Measurements from ENCODE around the gene NAALADL2.

The NAALADL2 gene

GRCh38 chr3:174940151-174940550 lies 81.0 kb downstream of the NAALADL2 start:
- no peaks in the 10 kb centered on the region for H3K4me1 Mint-ChIP-seq (ENCODE audit: low read depth)
- no peak overlapping the region for H3K4me3 Mint-ChIP-seq
- H3K27ac Mint-ChIP-seq: no peak overlapping the region
- H3K36me3 Mint-ChIP-seq (ENCODE audit: low read depth): no peaks in the 10 kb centered on the region
- no peaks in the 10 kb centered on the region for H3K27me3 Mint-ChIP-seq
- peaks cover 8% of the 10 kb centered on the region for H3K9me3 Mint-ChIP-seq

- no peak overlapping the region for H3K27ac Mint-ChIP-seq
- H3K36me3 Mint-ChIP-seq (ENCODE audit: low read depth): no peaks in the 10 kb centered on the region
- H3K4me3 Mint-ChIP-seq: no peak overlapping the region
- no peaks in the 10 kb centered on the region for H3K27me3 Mint-ChIP-seq
- H3K4me1 Mint-ChIP-seq (ENCODE audit: low read depth): no peaks in the 10 kb centered on the region
- peaks cover 11% of the 10 kb centered on the region for H3K9me3 Mint-ChIP-seq
Observed at GRCh38 chr3:174945276-174945675, 86.1 kb downstream of the NAALADL2 start.

- Mint-ChIP-seq H3K4me3 (no peak overlapping the region), H3K4me1 (ENCODE audit: low read depth) (no peaks in the 10 kb centered on the region), H3K27ac (no peak overlapping the region), H3K27me3 (no peaks in the 10 kb centered on the region), H3K9me3 (peaks cover 11% of the 10 kb centered on the region), H3K36me3 (ENCODE audit: low read depth) (no peaks in the 10 kb centered on the region)
Observed at GRCh38 chr3:174945951-174946350, 86.8 kb downstream of the NAALADL2 start.

- Mint-ChIP-seq H3K9me3 (peaks cover 7% of the 10 kb centered on the region), H3K4me1 (ENCODE audit: low read depth) (no peaks in the 10 kb centered on the region), H3K27ac (no peak overlapping the region), H3K36me3 (ENCODE audit: low read depth) (no peaks in the 10 kb centered on the region), H3K4me3 (no peak overlapping the region), H3K27me3 (no peaks in the 10 kb centered on the region)
Observed at GRCh38 chr3:174949523-174949922, 90.4 kb downstream of the NAALADL2 start.

- Mint-ChIP-seq H3K36me3 (ENCODE audit: low read depth) (no peaks in the 10 kb centered on the region), H3K4me1 (ENCODE audit: low read depth) (no peaks in the 10 kb centered on the region), H3K4me3 (no peak overlapping the region)
Observed at GRCh38 chr3:174951034-174951433, 91.9 kb downstream of the NAALADL2 start.

GRCh38 chr3:174951498-174952005 lies 92.4 kb downstream of the NAALADL2 start:
- H3K4me3 Mint-ChIP-seq: no peak overlapping the region
- no peaks in the 10 kb centered on the region for H3K36me3 Mint-ChIP-seq (ENCODE audit: low read depth)
- H3K27ac Mint-ChIP-seq: no peak overlapping the region
- no peaks in the 10 kb centered on the region for H3K4me1 Mint-ChIP-seq (ENCODE audit: low read depth)
- no peaks in the 10 kb centered on the region for H3K27me3 Mint-ChIP-seq
- H3K9me3 Mint-ChIP-seq: peaks cover 7% of the 10 kb centered on the region

More at GRCh38 chr3:174951034-174951433, 91.9 kb downstream of the NAALADL2 start:
- no peak overlapping the region for H3K27ac Mint-ChIP-seq
- peaks cover 7% of the 10 kb centered on the region for H3K9me3 Mint-ChIP-seq
- H3K27me3 Mint-ChIP-seq: no peaks in the 10 kb centered on the region

- Mint-ChIP-seq H3K9me3 (peaks cover 7% of the 10 kb centered on the region), H3K4me1 (ENCODE audit: low read depth) (no peaks in the 10 kb centered on the region), H3K27ac (no peak overlapping the region), H3K27me3 (no peaks in the 10 kb centered on the region), H3K4me3 (no peak overlapping the region), H3K36me3 (ENCODE audit: low read depth) (no peaks in the 10 kb centered on the region)
Observed at GRCh38 chr3:174953068-174953467, 93.9 kb downstream of the NAALADL2 start.

- Mint-ChIP-seq H3K4me3 (no peak overlapping the region), H3K27ac (no peak overlapping the region), H3K27me3 (no peaks in the 10 kb centered on the region), H3K36me3 (ENCODE audit: low read depth) (no peaks in the 10 kb centered on the region), H3K9me3 (no peaks in the 10 kb centered on the region), H3K4me1 (ENCODE audit: low read depth) (no peaks in the 10 kb centered on the region)
Observed at GRCh38 chr3:174955513-174956016, 96.4 kb downstream of the NAALADL2 start.

- no peaks in the 10 kb centered on the region for H3K4me1 Mint-ChIP-seq (ENCODE audit: low read depth)
- H3K27ac Mint-ChIP-seq: no peak overlapping the region
- no peak overlapping the region for H3K4me3 Mint-ChIP-seq
- no peaks in the 10 kb centered on the region for H3K9me3 Mint-ChIP-seq
- H3K27me3 Mint-ChIP-seq: no peaks in the 10 kb centered on the region
- H3K36me3 Mint-ChIP-seq (ENCODE audit: low read depth): no peaks in the 10 kb centered on the region
Observed at GRCh38 chr3:174957081-174957480, 97.9 kb downstream of the NAALADL2 start.

GRCh38 chr3:174957551-174958001 lies 98.4 kb downstream of the NAALADL2 start:
- H3K4me3 Mint-ChIP-seq: no peak overlapping the region
- no peak overlapping the region for H3K27ac Mint-ChIP-seq
- H3K36me3 Mint-ChIP-seq (ENCODE audit: low read depth): no peaks in the 10 kb centered on the region
- no peaks in the 10 kb centered on the region for H3K27me3 Mint-ChIP-seq
- H3K4me1 Mint-ChIP-seq (ENCODE audit: low read depth): no peaks in the 10 kb centered on the region
- no peaks in the 10 kb centered on the region for H3K9me3 Mint-ChIP-seq

GRCh38 chr3:174958671-174959328 lies 99.7 kb downstream of the NAALADL2 start:
- Mint-ChIP-seq H3K27ac (no peak overlapping the region), H3K4me3 (no peak overlapping the region), H3K36me3 (ENCODE audit: low read depth) (no peaks in the 10 kb centered on the region), H3K27me3 (no peaks in the 10 kb centered on the region), H3K4me1 (ENCODE audit: low read depth) (no peaks in the 10 kb centered on the region), H3K9me3 (no peaks in the 10 kb centered on the region)

- H3K27ac Mint-ChIP-seq: no peak overlapping the region
- no peaks in the 10 kb centered on the region for H3K4me1 Mint-ChIP-seq (ENCODE audit: low read depth)
- H3K27me3 Mint-ChIP-seq: no peaks in the 10 kb centered on the region
Observed at GRCh38 chr3:174959556-174960065, 100.5 kb downstream of the NAALADL2 start.

GRCh38 chr3:174960898-174961297 lies 101.8 kb downstream of the NAALADL2 start:
- no peak overlapping the region for H3K4me3 Mint-ChIP-seq
- H3K36me3 Mint-ChIP-seq (ENCODE audit: low read depth): no peaks in the 10 kb centered on the region
- no peaks in the 10 kb centered on the region for H3K4me1 Mint-ChIP-seq (ENCODE audit: low read depth)
- H3K27ac Mint-ChIP-seq: no peak overlapping the region
- no peaks in the 10 kb centered on the region for H3K27me3 Mint-ChIP-seq
- no peaks in the 10 kb centered on the region for H3K9me3 Mint-ChIP-seq

More at GRCh38 chr3:174959556-174960065, 100.5 kb downstream of the NAALADL2 start:
- no peak overlapping the region for H3K4me3 Mint-ChIP-seq
- no peaks in the 10 kb centered on the region for H3K36me3 Mint-ChIP-seq (ENCODE audit: low read depth)
- H3K9me3 Mint-ChIP-seq: no peaks in the 10 kb centered on the region

- peaks cover 4% of the 10 kb centered on the region for H3K9me3 Mint-ChIP-seq
- H3K27me3 Mint-ChIP-seq: no peaks in the 10 kb centered on the region
- no peak overlapping the region for H3K27ac Mint-ChIP-seq
- no peaks in the 10 kb centered on the region for H3K36me3 Mint-ChIP-seq (ENCODE audit: low read depth)
- H3K4me3 Mint-ChIP-seq: no peak overlapping the region
- no peaks in the 10 kb centered on the region for H3K4me1 Mint-ChIP-seq (ENCODE audit: low read depth)
Observed at GRCh38 chr3:174973465-174973864, 114.3 kb downstream of the NAALADL2 start.

- Mint-ChIP-seq H3K4me1 (ENCODE audit: low read depth) (no peaks in the 10 kb centered on the region), H3K27ac (no peak overlapping the region), H3K9me3 (peaks cover 13% of the 10 kb centered on the region), H3K36me3 (ENCODE audit: low read depth) (no peaks in the 10 kb centered on the region), H3K27me3 (no peaks in the 10 kb centered on the region), H3K4me3 (no peak overlapping the region)
Observed at GRCh38 chr3:174986685-174987084, 127.6 kb downstream of the NAALADL2 start.

Measured in stimulated activated naive CD8-positive, alpha-beta T cell treated with anti-CD3 and anti-CD28 coated beads, Interleukin-15, Interleukin-2, amounts not matched to agents 100 ng/mL and 50 ng/mL, for 24 hours (primary cell).